ENCODE results near the gene XKR3. TPM values are rescaled to one million over a fixed set of nuclear protein-coding genes. Genes with fewer than 3 reads are reported as not detected.
"Not testable (repeated sequence)": the region's sequence is repeated elsewhere in the genome, so short reads cannot be mapped to it uniquely, and the experiment has no call there.

The XKR3 gene
- total RNA-seq, 1 donor from 2014 or later = not detected

DNA sequence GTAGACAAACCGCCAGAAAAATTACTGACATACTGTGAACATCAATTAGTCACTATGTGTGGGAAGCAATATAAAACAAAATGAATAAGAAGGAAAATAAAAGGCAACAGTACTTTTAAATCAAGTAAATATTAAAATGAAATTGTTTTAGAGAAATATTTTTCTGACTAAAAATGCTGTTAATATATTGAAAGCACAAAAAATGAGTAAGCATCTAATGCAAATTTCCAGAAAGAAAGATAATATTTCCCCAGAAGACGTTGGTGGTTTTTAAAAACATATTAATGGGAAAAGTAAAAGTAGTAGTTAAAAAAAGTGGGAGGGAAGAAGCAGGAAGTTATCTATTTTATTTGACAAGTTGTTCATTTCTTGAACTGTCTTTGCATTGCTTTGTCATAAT is 16.5 kb downstream of the XKR3 start:
- intact Hi-C loops (cut with DNase I) = no loop called here
- no peak for DNase-seq (ENCODE audit: low spot score)

- intact Hi-C loops (cut with DNase I) = no loop called here
These were observed 18.1 kb downstream of the XKR3 start for GRCh38 chr22:16807109-16807508.

GRCh38 chr22:16806401-16806800 is 18.8 kb downstream of the XKR3 start:
- intact Hi-C loops (cut with DNase I) = no loop called here
- no peak for DNase-seq (ENCODE audit: low spot score)

More at GRCh38 chr22:16807109-16807508, 18.1 kb downstream of the XKR3 start:
- no peak for DNase-seq (ENCODE audit: low spot score)

DNA sequence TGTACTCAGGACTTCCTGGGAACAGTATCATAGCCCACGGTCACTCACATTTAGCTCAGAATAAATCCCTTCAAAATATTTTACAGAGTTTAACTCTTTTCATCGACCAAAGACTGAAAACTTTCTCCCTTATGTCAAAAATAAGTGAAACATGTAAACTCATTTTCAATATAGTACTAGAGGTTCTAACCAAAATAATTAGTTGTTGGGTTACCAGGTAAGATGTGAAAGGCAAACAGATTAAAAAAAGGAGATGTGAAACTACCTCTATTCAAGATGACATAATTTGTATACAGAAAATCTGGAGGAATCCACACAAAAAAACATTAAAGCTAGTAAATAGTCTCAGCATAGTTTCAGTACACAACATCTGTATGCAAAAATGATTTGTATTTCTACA is 20.3 kb downstream of the XKR3 start:
- no peak for DNase-seq (ENCODE audit: low spot score)
- intact Hi-C loops (cut with DNase I) = no loop called here

DNA sequence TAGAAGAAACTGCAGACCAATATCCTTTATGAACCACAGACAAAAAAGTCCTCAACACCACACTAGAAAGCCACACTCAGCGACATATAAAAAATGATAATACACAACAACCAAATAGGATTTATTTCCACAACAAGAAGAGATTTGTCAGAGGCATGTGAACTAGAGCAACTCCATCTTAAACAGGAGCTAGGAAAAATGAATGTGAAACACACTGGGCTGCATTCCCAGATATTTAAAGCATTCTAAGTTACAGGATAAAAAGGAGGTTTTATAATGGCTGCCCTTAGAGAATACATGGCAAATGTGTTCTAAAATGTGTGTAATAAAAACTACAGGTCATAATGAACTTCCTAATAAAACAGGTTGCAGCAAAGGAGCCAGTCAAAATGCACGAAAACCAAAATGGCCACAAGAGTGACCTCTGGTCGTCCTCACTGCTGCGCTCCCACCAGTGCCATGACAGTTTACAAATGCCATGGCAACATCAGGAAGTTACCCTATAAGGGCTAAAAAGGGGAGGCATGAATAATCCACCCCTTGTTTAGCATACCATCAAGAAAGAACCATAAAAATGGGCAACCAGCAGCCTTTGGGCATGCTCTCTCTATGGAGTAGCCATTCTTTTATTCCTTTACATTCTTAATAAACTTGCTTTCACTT is 21.8 kb downstream of the XKR3 start:
- DNase-seq (ENCODE audit: low spot score) = no peak
- intact Hi-C loops (cut with DNase I) = no loop called here

DNA sequence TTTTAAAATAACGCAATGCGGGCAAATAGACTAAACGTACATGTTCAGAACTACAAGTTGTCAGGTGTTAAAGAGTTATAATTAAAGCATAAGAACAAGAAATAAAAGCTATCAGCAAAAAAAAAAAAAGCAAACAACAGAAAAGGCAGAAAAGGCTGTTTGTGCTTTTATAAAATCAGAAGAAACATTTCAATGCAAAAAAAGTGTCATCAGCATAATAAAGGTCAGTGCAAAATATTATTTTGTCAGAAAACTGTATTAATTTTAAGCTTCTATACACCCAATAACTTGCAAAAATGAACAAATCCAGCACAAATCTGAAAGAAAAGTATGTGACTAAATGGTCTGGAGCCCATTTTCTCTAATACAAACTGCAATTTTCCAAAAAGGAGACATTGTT is 23.6 kb downstream of the XKR3 start:
- DNase-seq (ENCODE audit: low spot score) = no peak
- intact Hi-C loops (cut with DNase I) = no loop called here

DNA sequence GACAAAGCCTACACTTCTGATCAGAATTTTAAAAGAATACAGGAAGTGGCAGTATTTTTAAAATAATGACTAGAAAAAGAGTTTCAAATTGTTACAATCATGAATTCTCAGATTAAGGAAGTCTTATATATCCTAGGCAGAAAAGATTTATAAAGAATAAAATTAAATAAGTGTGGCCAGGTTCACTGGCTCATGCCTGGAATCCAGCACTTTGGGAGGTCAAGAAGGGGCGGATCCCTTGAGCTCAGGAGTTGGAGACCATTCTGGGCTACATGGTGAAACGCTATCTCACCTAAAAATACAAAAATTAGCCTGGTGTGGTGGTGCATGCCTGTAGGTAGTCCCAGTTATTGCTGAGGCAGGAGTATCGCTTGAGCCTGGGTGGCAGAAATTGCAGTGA is 24.1 kb downstream of the XKR3 start:
- intact Hi-C loops (cut with DNase I) = no loop called here
- no peak for DNase-seq (ENCODE audit: low spot score)

GRCh38 chr22:16800358-16800757 is 24.9 kb downstream of the XKR3 start:
- intact Hi-C loops (cut with DNase I) = no loop called here
- DNase-seq (ENCODE audit: low spot score) = no peak

- DNase-seq (ENCODE audit: low spot score); intact Hi-C loops (cut with DNase I): not testable (repeated sequence)
These were observed 29.7 kb downstream of the XKR3 start for GRCh38 chr22:16795504-16795903.

DNA sequence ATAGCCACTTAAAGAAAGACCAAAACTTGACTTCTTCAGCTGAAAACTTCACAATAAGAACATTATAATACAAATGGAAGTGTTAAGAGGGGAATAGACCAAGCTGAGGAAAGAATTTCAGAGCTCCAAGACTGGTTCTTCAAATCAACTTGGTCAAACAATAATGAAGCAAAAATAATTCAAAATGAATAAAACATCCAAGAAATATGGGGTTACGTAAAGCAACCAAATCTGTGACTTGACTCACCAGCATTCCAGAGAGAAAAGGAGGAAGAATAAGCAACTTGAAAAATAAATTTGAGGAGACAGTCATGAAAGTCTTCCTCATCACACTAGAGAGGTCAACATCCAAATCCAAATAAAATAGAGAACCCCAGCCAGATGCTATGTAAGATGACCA is 31.4 kb downstream of the XKR3 start:
- DNase-seq (ENCODE audit: low spot score) = no peak
- intact Hi-C loops (cut with DNase I) = no loop called here

- no peak for DNase-seq (ENCODE audit: low spot score)
- intact Hi-C loops (cut with DNase I) = no loop called here
These were observed 35.2 kb downstream of the XKR3 start for GRCh38 chr22:16789860-16790493.

- intact Hi-C loops (cut with DNase I) = no loop called here
- DNase-seq (ENCODE audit: low spot score) = no peak
These were observed 41.3 kb downstream of the XKR3 start for GRCh38 chr22:16783930-16784354.

DNA sequence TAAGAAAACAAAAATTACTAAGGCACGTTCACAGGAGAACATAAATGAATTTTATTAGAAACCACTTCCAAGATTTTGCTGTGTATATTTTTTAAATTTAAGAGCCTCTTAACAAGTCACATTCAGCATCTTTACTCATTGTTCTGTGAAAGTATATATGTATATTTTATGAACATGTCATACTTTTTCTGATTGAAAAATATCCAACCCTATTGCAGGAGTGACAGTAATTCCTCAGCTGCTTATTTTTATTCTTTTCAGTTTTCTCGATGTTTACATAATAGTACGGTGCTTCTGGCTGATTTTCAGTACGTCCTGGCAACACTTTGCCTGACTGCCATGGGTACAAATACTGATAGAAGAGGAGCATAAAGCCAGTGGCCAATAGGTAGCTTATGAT is 41.8 kb downstream of the XKR3 start:
- intact Hi-C loops (cut with DNase I) = no loop called here
- no peak for DNase-seq (ENCODE audit: low spot score)

- intact Hi-C loops (cut with DNase I) = no loop called here
- no peak for DNase-seq (ENCODE audit: low spot score)
These were observed 43.4 kb downstream of the XKR3 start for GRCh38 chr22:16781764-16782329.

- DNase-seq (ENCODE audit: low spot score) = no peak
- intact Hi-C loops (cut with DNase I) = no loop called here
These were observed 44.0 kb downstream of the XKR3 start for GRCh38 chr22:16781074-16781763.

- DNase-seq (ENCODE audit: low spot score) = no peak
- intact Hi-C loops (cut with DNase I) = no loop called here
These were observed 47.8 kb downstream of the XKR3 start for GRCh38 chr22:16777284-16777924.

- intact Hi-C loops (cut with DNase I) = no loop called here
These were observed 49.1 kb downstream of the XKR3 start for GRCh38 chr22:16776080-16776479.

DNA sequence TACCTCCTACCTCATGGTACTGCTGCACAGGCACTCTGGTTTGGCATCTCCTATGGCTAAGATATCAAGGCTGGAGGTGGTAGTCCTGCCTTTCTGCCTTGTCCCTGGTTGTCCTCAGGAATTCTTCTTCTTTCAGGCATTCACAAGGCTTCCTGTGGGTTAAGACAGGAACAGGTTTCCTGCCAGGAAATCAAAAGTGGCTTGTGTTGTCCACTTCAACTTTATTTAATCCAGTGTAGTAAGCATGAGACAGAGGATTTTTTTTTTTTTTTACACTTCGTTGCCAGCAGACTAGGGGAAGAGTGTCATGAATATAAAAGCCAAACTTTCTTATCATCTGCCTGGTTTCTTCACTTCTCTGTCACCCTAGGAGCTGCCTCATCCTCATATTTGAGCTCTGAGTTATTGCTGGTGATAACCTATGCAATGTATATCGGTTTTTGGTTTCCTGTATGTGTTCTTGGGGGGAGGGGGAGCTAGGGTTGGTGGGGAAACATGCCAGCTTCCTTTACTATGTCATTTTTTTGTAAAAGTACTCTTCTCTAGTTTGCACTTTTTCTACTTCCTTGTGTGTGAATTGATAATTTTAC is 50.2 kb downstream of the XKR3 start:
- intact Hi-C loops (cut with DNase I) = no loop called here
- no peak for DNase-seq (ENCODE audit: low spot score)

More at GRCh38 chr22:16776080-16776479, 49.1 kb downstream of the XKR3 start:
- DNase-seq (ENCODE audit: low spot score) = no peak

DNA sequence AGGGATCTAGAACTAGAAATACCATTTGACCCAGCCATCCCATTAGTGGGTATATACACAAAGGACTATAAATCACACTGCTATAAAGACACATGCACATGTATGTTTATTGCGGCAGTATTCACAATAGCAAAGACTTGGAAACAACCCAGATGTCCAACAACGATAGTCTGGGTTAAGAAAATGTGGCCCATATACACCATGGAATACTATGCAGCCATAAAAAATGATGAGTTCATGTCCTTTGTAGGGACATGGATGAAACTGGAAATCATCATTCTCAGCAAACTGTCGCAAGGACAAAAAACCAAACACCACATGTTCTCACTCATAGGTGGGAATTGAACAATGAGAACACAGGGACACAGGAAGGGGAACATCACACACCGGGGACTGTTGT is 53.6 kb downstream of the XKR3 start:
- intact Hi-C loops (cut with DNase I); DNase-seq (ENCODE audit: low spot score): not testable (repeated sequence)

DNA sequence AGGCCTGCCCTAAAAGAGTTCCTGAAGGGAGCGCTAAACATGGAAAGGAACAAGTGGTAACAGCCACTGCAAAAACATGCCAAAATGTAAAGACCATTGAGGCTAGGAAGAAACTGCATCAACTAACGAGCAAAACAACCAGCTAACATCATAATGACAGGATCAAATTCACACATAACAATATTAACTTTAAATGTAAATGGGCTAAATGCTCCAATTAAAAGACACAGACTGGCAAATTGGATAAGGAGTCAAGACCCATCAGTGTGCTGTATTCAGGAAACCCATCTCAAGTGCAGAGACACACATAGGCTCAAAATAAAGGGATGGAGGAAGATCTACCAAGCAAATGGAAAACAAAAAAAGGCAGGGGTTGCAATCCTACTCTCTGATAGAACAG is 57.3 kb downstream of the XKR3 start:
- DNase-seq (ENCODE audit: low spot score); intact Hi-C loops (cut with DNase I): not testable (repeated sequence)

Measured in cardiac septum (tissue), 1 donor.